K562 (cell line): Measurements from ENCODE around the gene MC1R. TPM values are rescaled to one million over a fixed set of nuclear protein-coding genes. Genes with fewer than 3 reads are reported as not detected.

ENCODE experiments used
- ATF1 ChIP-seq, 2 experiments: fragments of 450-650 bp in 1 of 2; IDR thresholded peaks; 2 replicates each; pipeline ENCODE4 v1.6.1; 2016; ENCODE audit warnings: missing compliant biosample characterization in 1 of 2, missing genetic modification characterization in 1 of 2
- CCNT2 ChIP-seq: IDR thresholded peaks from 2 replicates; pipeline ENCODE4 v1.6.1; 2011; ENCODE audit warnings: borderline replicate concordance, low read depth, mild to moderate bottlenecking, moderate library complexity, mixed read lengths, low read length; ENCODE audit not compliant: insufficient read length; ENCODE audit errors: extremely low read depth
- CREM ChIP-seq: IDR thresholded peaks from 2 replicates; pipeline ENCODE4 v1.6.1; 2014; ENCODE audit warnings: antibody characterized with exemption, low read depth
- GABPB1 ChIP-seq: sonication (generic); formaldehyde crosslinking; IDR thresholded peaks from 2 replicates; pipeline ENCODE4 v1.8.0; 2022; ENCODE audit warnings: mild to moderate bottlenecking, missing genetic modification reagents
- HDAC1 ChIP-seq, 2 experiments: fragments of 450-650 bp; IDR thresholded peaks; 2 replicates each; pipeline ENCODE4 v1.6.1; 2016 to 2017; ENCODE audit warnings: inconsistent platforms in 1 of 2, mild to moderate bottlenecking in 1 of 2, moderate library complexity in 1 of 2
- ILK ChIP-seq: fragments of 450-650 bp; IDR thresholded peaks from 2 replicates; pipeline ENCODE4 v1.6.1; 2016; ENCODE audit warnings: missing genetic modification characterization, low read depth, mild to moderate bottlenecking, missing compliant biosample characterization, moderate library complexity, borderline replicate concordance
- KDM1A ChIP-seq, 2 experiments: fragments of 450-650 bp; IDR thresholded peaks; 2 replicates each; pipeline ENCODE4 v1.6.1; 2016; ENCODE audit warnings: mild to moderate bottlenecking in 2 of 2
- KHSRP ChIP-seq: fragments of 450-650 bp; IDR thresholded peaks from 2 replicates; pipeline ENCODE4 v1.6.1; 2017
- KLF10 ChIP-seq: fragments of 250-450 bp; sonication (Bioruptor Pico); IDR thresholded peaks from 2 replicates; pipeline ENCODE4 v1.6.1; 2021; ENCODE audit warnings: matching md5 sums
- MCM5 ChIP-seq: fragments of 450-650 bp; IDR thresholded peaks from 2 replicates; pipeline ENCODE4 v1.6.1; 2016; ENCODE audit warnings: low read depth
- MTA1 ChIP-seq: fragments of 450-650 bp; IDR thresholded peaks from 2 replicates; pipeline ENCODE4 v1.6.1; 2017; ENCODE audit warnings: borderline replicate concordance
- PCBP2 ChIP-seq: fragments of 200-400 bp; formaldehyde crosslinking; IDR thresholded peaks from 2 replicates; pipeline ENCODE4 v1.6.1; 2018; ENCODE audit warnings: low read length, low read depth, mild to moderate bottlenecking, moderate library complexity; ENCODE audit not compliant: poor library complexity, severe bottlenecking
- RBM14 ChIP-seq: fragments of 200-400 bp; formaldehyde crosslinking; IDR thresholded peaks from 2 replicates; pipeline ENCODE4 v1.6.1; 2018; ENCODE audit warnings: low read depth, mild to moderate bottlenecking, low read length, moderate library complexity, borderline replicate concordance; ENCODE audit not compliant: insufficient read depth
- RREB1 ChIP-seq: fragments of 250-450 bp; sonication (Bioruptor Pico); IDR thresholded peaks from 2 replicates; pipeline ENCODE4 v1.4.0; 2020
- SMARCB1 ChIP-seq: IDR thresholded peaks from 2 replicates; pipeline ENCODE4 v1.6.1; 2011; ENCODE audit warnings: improper control_type of control experiment, low read depth; ENCODE audit not compliant: insufficient read length
- SP2 ChIP-seq: IDR thresholded peaks from 2 replicates; pipeline ENCODE4 v1.6.1; 2011; ENCODE audit warnings: mild to moderate bottlenecking, low read depth, low read length, moderate library complexity; ENCODE audit not compliant: poor library complexity, severe bottlenecking; ENCODE audit errors: extremely low read depth
- TAF15 ChIP-seq: fragments of 200-400 bp; formaldehyde crosslinking; IDR thresholded peaks from 2 replicates; pipeline ENCODE4 v1.6.1; 2017; ENCODE audit warnings: mild to moderate bottlenecking, low read depth, low read length, moderate library complexity
- ZFX ChIP-seq: sonication (generic); formaldehyde crosslinking; IDR thresholded peaks from 2 replicates; pipeline ENCODE4 v1.8.0; 2022; ENCODE audit warnings: mild to moderate bottlenecking, missing genetic modification reagents, moderate library complexity
- ZNF12 ChIP-seq: sonication (generic); formaldehyde crosslinking; IDR thresholded peaks from 2 replicates; pipeline ENCODE4 v1.4.0; 2020; ENCODE audit warnings: mild to moderate bottlenecking, missing genetic modification reagents
- ZNF263 ChIP-seq: sonication (generic); formaldehyde crosslinking; IDR thresholded peaks from 2 replicates; pipeline ENCODE4 v1.8.0; 2022; ENCODE audit warnings: mild to moderate bottlenecking, missing genetic modification reagents, borderline replicate concordance
- ZNF277 ChIP-seq: fragments of 250-450 bp; sonication (Bioruptor Pico); IDR thresholded peaks from 2 replicates; pipeline ENCODE4 v1.8.0; 2022; ENCODE audit warnings: inconsistent platforms, mild to moderate bottlenecking, moderate library complexity, borderline replicate concordance
- ZNF507 ChIP-seq: conservative IDR thresholded peaks from 2 replicates; pipeline ENCODE4 v1.6.1; 2017; ENCODE audit warnings: missing genetic modification characterization, missing compliant biosample characterization
- polyA plus RNA-seq, 8 experiments: library from polyadenylated mRNA; depleted of rRNA in 4 of 8; stranded (reverse) in 5 of 8; unstranded in 3 of 8; fragments of >200 nt; fragmentation: Nextera tagmentation in 2 of 8; fragmentation: Illumina TruSeq in 1 of 8; extraction: Ambion mirVana in 2 of 8; extraction: Trizol in 1 of 8; gene quantifications; 2 replicates each; pipeline versions ENCODE4 v1.2.1 to v1.2.3, GENCODE V29; 2011 to 2014; ENCODE audit warnings: inconsistent platforms in 1 of 8, missing spikeins in 1 of 8
- total RNA-seq, 7 experiments: library from RNA; depleted of rRNA in 6 of 7; stranded (reverse); fragments of >200 nt in 6 of 7; fragmentation: Illumina TruSeq in 2 of 7; extraction: Trizol in 2 of 7; gene quantifications; 2 replicates each; pipeline versions ENCODE4 v1.2.1 to v1.2.3, GENCODE V29; 2011 to 2021; ENCODE audit warnings: low replicate concordance in 1 of 7

The MC1R gene
- total and polyA plus RNA-seq, 9 of the 15 experiments (the other 6 are each of a cell fraction or from before 2014, with no cell fraction given) = 0.14 to 5.3 (median 2.5) TPM; not detected in 1

- TF ChIP-seq CREM (peak; percentile 89), ZNF12 (CRISPR knock-in tag) (no peak), MTA1 (no peak), SP2 (no peak), SMARCB1 (no peak), PCBP2 (no peak), ZNF277 (CRISPR knock-in tag) (no peak), RREB1 (no peak), ZNF507 (tag) (no peak), RBM14 (no peak), ZFX (CRISPR knock-in tag) (no peak; the same call in 1 of the 2 replicates), KLF10 (CRISPR knock-in tag) (no peak), ATF1 (CRISPR knock-in tag; IDR thresholded peaks at IDR 0.05) (peak; percentile 58; the same call in 1 of the 2 replicates), ATF1 (tag; IDR thresholded peaks at IDR 0.05) (peak; percentile 49; the same call in 1 of the 2 replicates), TAF15 (no peak), ILK (tag) (no peak), GABPB1 (no peak), MCM5 (no peak), HDAC1 (IDR thresholded peaks at IDR 0.05) (0 out of 4 replicates have a peak, but pooled peaks of 1 of the 2 experiments have one; percentile 30), CCNT2 (peak; percentile 69), KDM1A (IDR thresholded peaks at IDR 0.05) (no peak), ZNF263 (CRISPR knock-in tag) (peak; percentile 1; the same call in 1 of the 2 replicates), KHSRP (no peak)
Observed at GRCh38 chr16:89873972-89874689, 44.5 kb upstream of the MC1R start (continued).
